Measurements from ENCODE around the gene DIPK1A. TPM values are rescaled to one million over a fixed set of nuclear protein-coding genes. Genes with fewer than 3 reads are reported as not detected.
"Not testable (repeated sequence)": the region's sequence is repeated elsewhere in the genome, so short reads cannot be mapped to it uniquely, and the experiment has no call there.

DIPK1A gene
- total RNA-seq, 1 donor from 2014 or later, result 9.7 TPM

GRCh38 chr1:92980732-92981647 is 19.7 kb upstream of the DIPK1A start:
- DNase-seq (ENCODE audit: low read depth) (no peak), FAIRE-seq (no peak)
- no peak for TF ChIP-seq CTCF (IDR thresholded peaks at IDR 0.05; ENCODE audit: insufficient read depth, low read length, severe bottlenecking)

GRCh38 chr1:92975551-92976232 is 14.4 kb upstream of the DIPK1A start:
- TF ChIP-seq CTCF (IDR thresholded peaks at IDR 0.05; ENCODE audit: insufficient read depth, low read length, severe bottlenecking), result no peak
- Histone ChIP-seq H3K36me3 (ENCODE audit: control insufficient read depth, insufficient read depth, low read length) (no peaks in the 10 kb centered on the region), H3K4me3 (ENCODE audit: low read depth, low read length) (no peak overlapping the region), H3K27me3 (ENCODE audit: control insufficient read depth, insufficient read depth, low read length) (no peaks in the 10 kb centered on the region)
- DNase-seq (ENCODE audit: low read depth), result no peak
- no peak for FAIRE-seq

More at GRCh38 chr1:92980732-92981647, 19.7 kb upstream of the DIPK1A start:
- Histone ChIP-seq H3K4me3 (ENCODE audit: low read depth, low read length) (no peak overlapping the region), H3K36me3 (ENCODE audit: control insufficient read depth, insufficient read depth, low read length) (no peaks in the 10 kb centered on the region), H3K27me3 (ENCODE audit: control insufficient read depth, insufficient read depth, low read length) (no peaks in the 10 kb centered on the region)

GRCh38 chr1:92974112-92974511 is 12.8 kb upstream of the DIPK1A start:
- not testable (repeated sequence) for H3K4me3 ChIP-seq (ENCODE audit: low read depth, low read length); DNase-seq (ENCODE audit: low read depth); H3K36me3 ChIP-seq (ENCODE audit: control insufficient read depth, insufficient read depth, low read length); FAIRE-seq; H3K27me3 ChIP-seq (ENCODE audit: control insufficient read depth, insufficient read depth, low read length)

GRCh38 chr1:92973203-92973897 is 12.1 kb upstream of the DIPK1A start:
- no peak overlapping the region for H3K4me3 ChIP-seq (ENCODE audit: low read depth, low read length)
- no peak for TF ChIP-seq CTCF (IDR thresholded peaks at IDR 0.05; ENCODE audit: insufficient read depth, low read length, severe bottlenecking)
- DNase-seq (ENCODE audit: low read depth) (peak; percentile 91), FAIRE-seq (no peak)
- H3K27me3 ChIP-seq (ENCODE audit: control insufficient read depth, insufficient read depth, low read length), result no peaks in the 10 kb centered on the region
- no peaks in the 10 kb centered on the region for H3K36me3 ChIP-seq (ENCODE audit: control insufficient read depth, insufficient read depth, low read length)

- no peak overlapping the region for H3K4me3 ChIP-seq (ENCODE audit: low read depth, low read length)
- H3K27me3 ChIP-seq (ENCODE audit: control insufficient read depth, insufficient read depth, low read length), result no peaks in the 10 kb centered on the region
- DNase-seq (ENCODE audit: low read depth), result no peak
- no peaks in the 10 kb centered on the region for H3K36me3 ChIP-seq (ENCODE audit: control insufficient read depth, insufficient read depth, low read length)
- no peak for FAIRE-seq
- TF ChIP-seq CTCF (IDR thresholded peaks at IDR 0.05; ENCODE audit: insufficient read depth, low read length, severe bottlenecking), result no peak
These were observed 11.3 kb upstream of the DIPK1A start for GRCh38 chr1:92972409-92973129.

GRCh38 chr1:92971932-92972331 is 10.7 kb upstream of the DIPK1A start:
- not testable (repeated sequence) for DNase-seq (ENCODE audit: low read depth); H3K4me3 ChIP-seq (ENCODE audit: low read depth, low read length); H3K36me3 ChIP-seq (ENCODE audit: control insufficient read depth, insufficient read depth, low read length); H3K27me3 ChIP-seq (ENCODE audit: control insufficient read depth, insufficient read depth, low read length); FAIRE-seq
